Neuronal stem cell (in vitro differentiated cells): ENCODE data around the gene SCGB1C1.
"Not testable (repeated sequence)": the region's sequence is repeated elsewhere in the genome, so short reads cannot be mapped to it uniquely, and the experiment has no call there.

Experiments used
- DNase-seq: peaks from one replicate; pipeline ENCODE4 v3.0.0-alpha.2; 2013; ENCODE audit warnings: low spot score
- H2AFZ ChIP-seq: one replicate; pipeline ENCODE4 v1.6.1; 2013; ENCODE audit warnings: mild to moderate bottlenecking, low read length, inconsistent platforms
- H2AK5ac ChIP-seq: 2 replicates; pipeline ENCODE4 v1.6.1; 2013; ENCODE audit warnings: low read depth, mild to moderate bottlenecking, inconsistent platforms, low read length, moderate library complexity, mixed read lengths
- H2BK120ac ChIP-seq: 2 replicates; pipeline ENCODE4 v1.6.1; 2013; ENCODE audit warnings: low read depth, mild to moderate bottlenecking, inconsistent platforms, low read length, moderate library complexity, mixed read lengths
- H2BK12ac ChIP-seq: one replicate; pipeline ENCODE4 v1.6.1; 2013; ENCODE audit warnings: low read length, inconsistent platforms
- H2BK15ac ChIP-seq: 2 replicates; pipeline ENCODE4 v1.6.1; 2013; ENCODE audit warnings: mild to moderate bottlenecking, low read length, inconsistent platforms, mixed read lengths
- H2BK5ac ChIP-seq: one replicate; pipeline ENCODE4 v1.6.1; 2013; ENCODE audit warnings: inconsistent platforms, mild to moderate bottlenecking, low read length, moderate library complexity
- H3K14ac ChIP-seq: one replicate; pipeline ENCODE4 v1.6.1; 2013; ENCODE audit warnings: low read length, inconsistent platforms
- H3K18ac ChIP-seq: 2 replicates; pipeline ENCODE4 v1.6.1; 2013; ENCODE audit warnings: low read length, inconsistent platforms
- H3K23ac ChIP-seq: 2 replicates; pipeline ENCODE4 v1.6.1; 2013; ENCODE audit warnings: low read depth, mild to moderate bottlenecking, mixed read lengths, low read length, inconsistent platforms; ENCODE audit not compliant: poor library complexity
- H3K27ac ChIP-seq: replicated peaks from 3 replicates; pipeline ENCODE4 v1.5.1; 2013; ENCODE audit warnings: low read length, inconsistent platforms
- H3K27me3 ChIP-seq, 3 experiments: 2 replicates each; pipeline ENCODE4 v1.6.1; 2013; ENCODE audit warnings: low read length in 3 of 3, mild to moderate bottlenecking in 2 of 3, inconsistent platforms in 1 of 3, low read depth in 1 of 3, mixed read lengths in 1 of 3, moderate library complexity in 1 of 3; ENCODE audit not compliant: control insufficient read depth in 3 of 3, insufficient read depth in 3 of 3
- H3K36me3 ChIP-seq, 2 donors: replicated peaks in 1 of 2; 2 replicates each; pipeline ENCODE4 v1.6.1; 2013; ENCODE audit warnings: low read length in 2 of 2; ENCODE audit not compliant: control insufficient read depth in 2 of 2, insufficient read depth in 2 of 2
- H3K4ac ChIP-seq: 2 replicates; pipeline ENCODE4 v1.6.1; 2013; ENCODE audit warnings: inconsistent platforms, mild to moderate bottlenecking, low read length, moderate library complexity
- H3K4me1 ChIP-seq, 2 donors: 1 replicate in 1 of 2; 2 replicates in 1 of 2; pipeline ENCODE4 v1.6.1; 2013; ENCODE audit warnings: low read length in 2 of 2, low read depth in 1 of 2; ENCODE audit not compliant: control insufficient read depth in 2 of 2, insufficient read depth in 1 of 2
- H3K4me2 ChIP-seq: one replicate; pipeline ENCODE4 v1.6.1; 2013; ENCODE audit warnings: mild to moderate bottlenecking, low read length, inconsistent platforms; ENCODE audit not compliant: insufficient read depth, poor library complexity, severe bottlenecking
- H3K4me3 ChIP-seq, 2 donors: 2 replicates each; pipeline ENCODE4 v1.5.1; 2013; ENCODE audit warnings: low read length in 2 of 2, mild to moderate bottlenecking in 2 of 2, inconsistent platforms in 1 of 2, moderate library complexity in 1 of 2
- H3K79me1 ChIP-seq: one replicate; pipeline ENCODE4 v1.6.1; 2013; ENCODE audit warnings: low read depth, mild to moderate bottlenecking, inconsistent platforms, low read length, moderate library complexity
- H3K9ac ChIP-seq: one replicate; pipeline ENCODE4 v1.6.1; 2013; ENCODE audit warnings: mild to moderate bottlenecking, low read depth, low read length, inconsistent platforms; ENCODE audit not compliant: poor library complexity
- H3K9me3 ChIP-seq, 2 donors: replicated peaks in 1 of 2; 2 replicates each; pipeline versions ENCODE3 to v1.6.1; 2013; ENCODE audit warnings: low read length in 2 of 2, mild to moderate bottlenecking in 2 of 2, inconsistent platforms in 1 of 2, low read depth in 1 of 2, mixed read lengths in 1 of 2, moderate library complexity in 1 of 2; ENCODE audit not compliant: control insufficient read depth in 2 of 2, insufficient read depth in 1 of 2
- H4K8ac ChIP-seq: one replicate; pipeline ENCODE4 v1.6.1; 2013; ENCODE audit warnings: low read depth, mild to moderate bottlenecking, inconsistent platforms, low read length, moderate library complexity
- H4K91ac ChIP-seq: one replicate; pipeline ENCODE4 v1.6.1; 2013; ENCODE audit warnings: low read length, low read depth, mild to moderate bottlenecking, inconsistent platforms; ENCODE audit not compliant: poor library complexity
- WGBS, 2 donors: extraction: QIAGEN DNeasy Blood & Tissue Kit; methylation state at CpG; one replicate each; pipeline ENCODE4 v1.1.7; 2013; ENCODE audit warnings: missing lambda C conversion rate in 2 of 2, mixed read lengths in 1 of 2; ENCODE audit not compliant: insufficient read length in 2 of 2, insufficient replicate concordance in 1 of 2; ENCODE audit errors: extremely low coverage in 2 of 2; 5-methylcytosine and 5-hydroxymethylcytosine counted together

SCGB1C1 gene

GRCh38 chr11:216081-216974, 23.4 kb downstream of the SCGB1C1 start:
- H3K23ac ChIP-seq = no peak overlapping the region

GRCh38 chr11:217704-218103, 24.8 kb downstream of the SCGB1C1 start:
- no peak overlapping the region for H3K9ac ChIP-seq
- H4K8ac ChIP-seq = no peak overlapping the region
- H3K27me3 ChIP-seq = no peaks in the 10 kb centered on the region
- H4K91ac ChIP-seq = no peak overlapping the region
- no peak overlapping the region for H3K4me3 ChIP-seq
- no peak overlapping the region for H2BK120ac ChIP-seq
- H3K36me3 ChIP-seq = peaks cover 41 to 76% of the 10 kb centered on the region in 2 donors
- H2BK15ac ChIP-seq = no peak overlapping the region
- H3K18ac ChIP-seq = no peak overlapping the region
- no CpG with 5 or more reads among the region's 3 CpGs for WGBS, 2 donors
- no peak overlapping the region for H2BK5ac ChIP-seq
- H3K79me1 ChIP-seq = no peaks in the 10 kb centered on the region
- H3K14ac ChIP-seq = no peak overlapping the region
- no peak overlapping the region for H3K23ac ChIP-seq
- no peaks in the 10 kb centered on the region for H3K4me1 ChIP-seq
- H3K27ac ChIP-seq = no peak overlapping the region
- peaks cover 0 to 2% of the 10 kb centered on the region in 2 donors for H3K9me3 ChIP-seq
- H3K4me2 ChIP-seq = no peak overlapping the region
- H2AFZ ChIP-seq = no peak overlapping the region
- no peak for DNase-seq
- H2BK12ac ChIP-seq = no peak overlapping the region
- no peak overlapping the region for H2AK5ac ChIP-seq
- no peak overlapping the region for H3K4ac ChIP-seq

More at GRCh38 chr11:216081-216974, 23.4 kb downstream of the SCGB1C1 start:
- H3K4me2 ChIP-seq = no peak overlapping the region
- H2AFZ ChIP-seq = no peak overlapping the region
- no peak overlapping the region for H3K4ac ChIP-seq
- no peak overlapping the region for H3K18ac ChIP-seq
- DNase-seq = no peak
- H2BK12ac ChIP-seq = no peak overlapping the region
- no peak overlapping the region for H2AK5ac ChIP-seq
- H3K9ac ChIP-seq = no peak overlapping the region
- H3K36me3 ChIP-seq = peaks cover 49 to 77% of the 10 kb centered on the region in 2 donors
- no peak overlapping the region for H4K91ac ChIP-seq
- H4K8ac ChIP-seq = no peak overlapping the region
- H2BK120ac ChIP-seq = no peak overlapping the region
- H3K4me1 ChIP-seq = no peaks in the 10 kb centered on the region
- no peak overlapping the region for H3K27ac ChIP-seq
- no peaks in the 10 kb centered on the region for H3K9me3 ChIP-seq
- no CpG with 5 or more reads among the region's 11 CpGs for WGBS, 2 donors
- H2BK15ac ChIP-seq = no peak overlapping the region
- H3K79me1 ChIP-seq = peaks cover 2% of the 10 kb centered on the region
- H3K4me3 ChIP-seq = no peak overlapping the region
- H3K27me3 ChIP-seq = no peaks in the 10 kb centered on the region
- H2BK5ac ChIP-seq = no peak overlapping the region
- no peak overlapping the region for H3K14ac ChIP-seq

GRCh38 chr11:218815-219593, 26.1 kb downstream of the SCGB1C1 start:
- Histone ChIP-seq H3K36me3 (peaks cover 33 to 65% of the 10 kb centered on the region in 2 donors), H3K4me2 (no peak overlapping the region), H4K91ac (no peak overlapping the region), H3K4me1 (no peaks in the 10 kb centered on the region), H3K18ac (no peak overlapping the region), H3K14ac (no peak overlapping the region), H3K9ac (peak overlapping the region; percentile 7), H3K23ac (peak overlapping the region; percentile 11), H3K27me3 (no peaks in the 10 kb centered on the region), H2BK15ac (no peak overlapping the region), H3K9me3 (peaks cover 0 to 2% of the 10 kb centered on the region in 2 donors), H3K79me1 (peaks cover 5% of the 10 kb centered on the region), H3K27ac (no peak overlapping the region), H2BK120ac (no peak overlapping the region), H3K4ac (no peak overlapping the region), H2AK5ac (no peak overlapping the region), H3K4me3 (no peak overlapping the region), H2BK12ac (no peak overlapping the region), H2AFZ (no peak overlapping the region), H2BK5ac (no peak overlapping the region), H4K8ac (no peak overlapping the region)
- WGBS, 2 donors = no CpG with 5 or more reads among the region's 29 CpGs
- DNase-seq = no peak

DNA sequence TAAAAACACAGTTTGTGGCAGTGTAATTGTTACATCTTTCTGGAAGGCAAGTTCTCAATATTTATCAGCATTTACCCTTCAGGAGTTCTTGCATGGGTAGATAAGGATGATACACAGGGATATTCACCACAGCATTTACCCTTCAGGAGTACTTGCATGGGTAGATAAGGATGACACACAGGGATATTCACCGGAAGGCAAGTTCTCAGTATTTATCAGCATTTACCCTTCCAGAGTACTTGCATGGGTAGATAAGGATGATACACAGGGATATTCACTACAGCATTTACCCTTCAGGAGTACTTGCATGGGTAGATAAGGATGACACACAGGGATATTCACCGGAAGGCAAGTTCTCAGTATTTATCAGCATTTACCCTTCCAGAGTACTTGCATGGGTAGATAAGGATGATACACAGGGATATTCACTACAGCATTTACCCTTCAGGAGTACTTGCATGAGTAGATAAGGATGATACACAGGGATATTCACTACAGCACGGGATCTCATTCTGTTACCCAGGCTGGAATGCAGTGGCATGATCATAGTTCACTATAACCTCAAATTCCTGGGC, 27.9 kb downstream of the SCGB1C1 start:
- not testable (repeated sequence) for H2AK5ac ChIP-seq, H2BK12ac ChIP-seq, H3K4me2 ChIP-seq, H2AFZ ChIP-seq, H3K4me3 ChIP-seq, H3K4me1 ChIP-seq, H3K27me3 ChIP-seq, H2BK120ac ChIP-seq, H4K91ac ChIP-seq, DNase-seq, H3K18ac ChIP-seq, H3K79me1 ChIP-seq, H3K4ac ChIP-seq, H3K23ac ChIP-seq, H3K27ac ChIP-seq, H2BK5ac ChIP-seq, H2BK15ac ChIP-seq, H3K9me3 ChIP-seq, H3K14ac ChIP-seq, H4K8ac ChIP-seq, H3K9ac ChIP-seq
- peaks cover 21 to 52% of the 10 kb centered on the region in 2 donors for H3K36me3 ChIP-seq
- no CpG with 5 or more reads among the region's 3 CpGs for WGBS, 2 donors
